Left lung (tissue), 10 donors: ENCODE results near the gene ANO2. TPM values are rescaled to one million over a fixed set of nuclear protein-coding genes. Genes with fewer than 3 reads are reported as not detected.

Source experiments
- ATAC-seq: fragments of 200-7000 bp; cut with Tn5 transposase; one replicate; pipeline ENCODE4 v1.9.1; 2020; ENCODE audit warnings: moderate library complexity
- DNase-seq, 4 donors: peaks; one replicate each; pipeline ENCODE4 v3.0.0-alpha.2; 2013 to 2020
- H3K27ac ChIP-seq, 2 donors: fragments of 200-600 bp; sonication (generic) in 1 of 2; one replicate each; pipeline versions ENCODE4 v1.5.0 to v1.8.0; 2020 to 2021
- H3K27me3 ChIP-seq, 2 donors: fragments of 200-600 bp; sonication (generic) in 1 of 2; one replicate each; pipeline versions ENCODE4 v1.5.0 to v1.8.0; 2020 to 2021
- H3K36me3 ChIP-seq, 2 donors: fragments of 200-600 bp; sonication (generic) in 1 of 2; one replicate each; pipeline versions ENCODE4 v1.5.0 to v1.8.0; 2020 to 2021
- H3K4me1 ChIP-seq, 2 donors: fragments of 200-600 bp; one replicate each; pipeline ENCODE4 v1.8.0; 2021
- H3K4me3 ChIP-seq, 2 donors: fragments of 200-600 bp; sonication (generic) in 1 of 2; one replicate each; pipeline versions ENCODE4 v1.5.0 to v1.8.0; 2020 to 2021; ENCODE audit warnings: mild to moderate bottlenecking in 1 of 2
- H3K9me3 ChIP-seq, 2 donors: fragments of 200-600 bp; sonication (generic) in 1 of 2; one replicate each; pipeline versions ENCODE4 v1.5.0 to v1.8.0; 2020 to 2021
- intact Hi-C, 2 donors: fragments of 100-400 bp; cut with DNase I; formaldehyde crosslinking; loops; one replicate each; pipeline versions ENCODE4 v1.11.2 to v1.14.2; 2022
- polyA plus RNA-seq, 6 donors: library from polyadenylated mRNA; unstranded; fragments of 120-200 nt; gene quantifications; one replicate each; pipeline ENCODE4 v1.2.1, GENCODE V29; 2013; ENCODE audit not compliant: insufficient read length in 6 of 6
- total RNA-seq, 2 donors: library from RNA; stranded (reverse); fragmentation: NEBNext Ultra II Directional; extraction: Animal tissue kit (Norgen Biotek cat#: 25700); gene quantifications; one replicate each; pipeline ENCODE4 v1.2.1, GENCODE V29; 2021
- TF ChIP-seq, protein P1 (sequence below), 2 donors: fragments of 200-600 bp; sonication (generic) in 1 of 2; IDR thresholded peaks; one replicate each; pipeline versions ENCODE4 v1.5.0 to v1.8.0; 2021; ENCODE audit warnings: antibody characterized with exemption in 2 of 2
- donor health status: DM: no; HTN: yes; CAD: no.
- donor health status: DM: no; HTN: no; CAD: no.

ANO2 gene
- total and polyA plus RNA-seq, 8 donors = 3.4 to 10.5 (median 6.1) TPM

DNA sequence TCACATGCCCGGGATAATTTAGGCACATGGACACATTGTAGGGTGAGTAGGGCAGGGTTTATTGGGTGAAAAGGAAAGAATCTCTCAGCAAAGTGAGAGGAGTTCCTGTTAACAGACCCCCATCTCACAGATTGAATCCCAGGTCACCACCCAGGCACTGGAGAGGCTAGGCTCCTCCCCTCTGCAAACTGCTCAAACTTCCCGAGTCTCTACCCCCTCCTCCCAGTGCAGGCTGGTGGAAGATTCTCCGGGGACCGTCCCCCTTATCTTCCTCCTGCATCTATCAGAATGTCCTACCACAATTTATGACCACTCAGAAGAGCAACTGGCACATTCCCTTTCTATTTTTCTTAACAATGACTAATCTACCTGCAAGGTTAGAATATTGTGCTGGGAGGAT lies 387.2 kb downstream of the ANO2 start:
- intact Hi-C loops = no loop called here
- ATAC-seq (no peak), DNase-seq (no peak)
- no peaks in the 10 kb centered on the region for H3K36me3 ChIP-seq
- no peak overlapping the region for H3K4me3 ChIP-seq
- TF ChIP-seq, protein P1, sequence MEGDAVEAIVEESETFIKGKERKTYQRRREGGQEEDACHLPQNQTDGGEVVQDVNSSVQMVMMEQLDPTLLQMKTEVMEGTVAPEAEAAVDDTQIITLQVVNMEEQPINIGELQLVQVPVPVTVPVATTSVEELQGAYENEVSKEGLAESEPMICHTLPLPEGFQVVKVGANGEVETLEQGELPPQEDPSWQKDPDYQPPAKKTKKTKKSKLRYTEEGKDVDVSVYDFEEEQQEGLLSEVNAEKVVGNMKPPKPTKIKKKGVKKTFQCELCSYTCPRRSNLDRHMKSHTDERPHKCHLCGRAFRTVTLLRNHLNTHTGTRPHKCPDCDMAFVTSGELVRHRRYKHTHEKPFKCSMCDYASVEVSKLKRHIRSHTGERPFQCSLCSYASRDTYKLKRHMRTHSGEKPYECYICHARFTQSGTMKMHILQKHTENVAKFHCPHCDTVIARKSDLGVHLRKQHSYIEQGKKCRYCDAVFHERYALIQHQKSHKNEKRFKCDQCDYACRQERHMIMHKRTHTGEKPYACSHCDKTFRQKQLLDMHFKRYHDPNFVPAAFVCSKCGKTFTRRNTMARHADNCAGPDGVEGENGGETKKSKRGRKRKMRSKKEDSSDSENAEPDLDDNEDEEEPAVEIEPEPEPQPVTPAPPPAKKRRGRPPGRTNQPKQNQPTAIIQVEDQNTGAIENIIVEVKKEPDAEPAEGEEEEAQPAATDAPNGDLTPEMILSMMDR (IDR thresholded peaks at IDR 0.05) = no peak
- H3K9me3 ChIP-seq = no peaks in the 10 kb centered on the region
- H3K27me3 ChIP-seq = no peaks in the 10 kb centered on the region
- H3K4me1 ChIP-seq = no peaks in the 10 kb centered on the region
- no peak overlapping the region for H3K27ac ChIP-seq

DNA sequence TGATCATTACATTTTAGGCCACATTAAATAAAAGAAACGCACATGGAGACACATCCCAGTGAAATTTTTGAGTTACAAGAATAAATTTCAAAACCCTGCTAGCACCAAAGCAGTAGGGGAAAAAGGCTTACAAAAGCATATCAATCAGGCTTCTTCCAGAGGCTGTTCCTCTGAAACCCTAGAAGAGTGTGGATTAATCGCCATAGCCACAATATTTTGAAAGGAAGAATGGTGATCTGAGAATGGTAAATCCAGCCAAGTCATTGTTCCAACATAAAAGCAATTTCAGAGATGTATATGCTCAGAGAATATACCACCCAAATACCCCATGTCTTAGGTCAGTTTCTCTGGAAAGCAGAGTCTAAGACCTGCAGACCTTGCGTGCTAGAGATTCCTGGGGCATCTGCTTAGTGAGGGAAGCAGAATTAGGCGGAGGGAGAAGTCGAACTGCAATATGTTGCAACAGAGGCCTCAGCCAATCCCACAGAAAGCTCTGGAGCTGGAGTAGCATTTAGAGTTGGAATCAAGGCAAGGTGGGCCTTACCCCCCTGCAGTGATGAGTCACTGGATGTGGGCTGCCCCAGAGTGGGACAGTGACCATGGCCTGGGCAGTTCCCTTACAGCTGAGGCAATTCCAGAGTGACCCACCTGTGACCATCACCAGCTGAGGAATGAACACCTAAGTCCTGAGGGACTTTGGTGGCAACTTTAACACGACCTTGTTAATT lies 387.9 kb downstream of the ANO2 start:
- no peak overlapping the region for H3K27ac ChIP-seq
- H3K27me3 ChIP-seq = no peaks in the 10 kb centered on the region
- ATAC-seq (no peak), DNase-seq (no peak)
- intact Hi-C loops = no loop called here
- TF ChIP-seq, protein P1 (IDR thresholded peaks at IDR 0.05) = no peak
- no peak overlapping the region for H3K4me3 ChIP-seq
- no peaks in the 10 kb centered on the region for H3K9me3 ChIP-seq
- H3K4me1 ChIP-seq = no peaks in the 10 kb centered on the region
- H3K36me3 ChIP-seq = no peaks in the 10 kb centered on the region

DNA sequence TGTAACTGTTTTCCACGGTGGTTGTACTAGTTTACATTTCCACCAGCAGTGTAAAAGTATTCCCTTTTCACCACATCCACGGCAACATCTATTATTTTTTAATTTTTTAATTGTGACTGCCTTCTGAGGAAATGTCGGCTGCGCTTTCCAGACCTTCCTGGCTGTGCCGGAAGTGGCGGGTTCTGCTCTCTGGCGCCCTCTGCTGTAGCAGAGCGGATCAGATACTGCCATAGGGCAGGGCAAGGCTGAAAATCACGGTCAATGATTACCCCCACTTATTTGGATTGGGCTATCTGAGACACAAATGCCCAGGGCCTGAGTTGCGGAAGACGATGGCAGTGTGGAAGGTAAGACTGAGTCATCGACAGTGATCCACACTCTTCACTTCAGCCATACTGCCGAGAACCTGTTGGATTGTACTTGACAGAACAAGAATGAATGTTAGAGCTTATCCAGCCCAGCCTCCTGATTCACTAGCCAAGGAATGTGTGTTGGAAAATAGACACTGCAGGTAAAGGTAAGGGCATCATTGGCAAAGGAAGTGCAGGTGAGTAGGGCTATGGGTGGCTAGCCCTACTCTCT lies 388.9 kb downstream of the ANO2 start:
- peak in 1 of 4 donors; percentile 35 for DNase-seq
- H3K4me3 ChIP-seq = no peak overlapping the region

DNA sequence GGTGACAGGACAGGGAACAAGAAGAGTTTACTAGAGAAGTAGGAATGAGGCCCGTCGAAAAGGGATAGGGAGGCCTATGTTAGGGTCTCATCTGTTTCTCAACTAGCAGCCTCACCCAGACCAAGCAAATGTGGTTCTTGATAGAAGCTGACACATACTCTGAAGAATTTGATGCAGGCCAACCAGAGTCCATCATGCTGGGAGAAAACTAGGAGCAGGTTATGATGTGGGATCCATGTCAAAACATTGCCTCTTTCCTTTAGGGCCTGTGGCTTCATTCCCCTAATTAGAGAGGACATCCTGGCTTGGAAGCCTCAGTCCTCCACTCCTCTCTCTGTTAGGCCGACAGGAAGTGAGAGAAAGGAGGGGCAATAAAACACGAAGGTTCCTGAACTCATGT lies 390.3 kb downstream of the ANO2 start:
- TF ChIP-seq, protein P1 (IDR thresholded peaks at IDR 0.05) = no peak
- Histone ChIP-seq H3K4me3 (no peak overlapping the region), H3K9me3 (no peaks in the 10 kb centered on the region), H3K4me1 (no peaks in the 10 kb centered on the region), H3K36me3 (no peaks in the 10 kb centered on the region), H3K27me3 (no peaks in the 10 kb centered on the region), H3K27ac (no peak overlapping the region)
- ATAC-seq (no peak), DNase-seq (no peak)
- intact Hi-C loops = no loop called here

More for the DNA sequence above, 388.9 kb downstream of the ANO2 start:
- Histone ChIP-seq H3K27ac (no peak overlapping the region), H3K27me3 (no peaks in the 10 kb centered on the region), H3K36me3 (no peaks in the 10 kb centered on the region), H3K9me3 (no peaks in the 10 kb centered on the region), H3K4me1 (no peaks in the 10 kb centered on the region)
- TF ChIP-seq, protein P1 (IDR thresholded peaks at IDR 0.05) = peak in 1 of 2 donors; percentile 15
- ATAC-seq = no peak
- intact Hi-C loops = no loop called here

DNA sequence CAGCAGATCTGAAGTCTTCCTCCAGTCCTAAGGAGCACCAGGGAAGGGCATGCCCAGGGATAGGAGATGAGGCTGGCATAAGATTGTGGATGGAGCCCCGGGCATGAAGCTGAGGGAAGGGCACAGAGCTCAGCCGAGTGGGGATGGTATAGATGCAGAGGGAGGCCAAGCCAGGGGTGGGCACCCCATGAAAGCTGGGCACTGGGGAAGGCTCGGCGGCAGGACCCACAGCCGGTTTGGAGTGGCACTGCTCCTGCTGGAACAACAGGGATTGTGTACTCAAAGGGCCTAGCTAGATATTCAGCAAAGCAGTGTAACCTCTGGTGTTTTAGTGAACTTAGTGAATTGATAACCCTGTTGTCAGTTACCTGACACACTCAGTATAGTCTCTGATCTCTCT lies 396.0 kb downstream of the ANO2 start:
- TF ChIP-seq, protein P1 (IDR thresholded peaks at IDR 0.05) = no peak
- H3K4me3 ChIP-seq = no peak overlapping the region
- DNase-seq (peak in 1 of 4 donors; percentile 50), ATAC-seq (no peak)
- H3K9me3 ChIP-seq = peaks cover 0 to 7% of the 10 kb centered on the region in 2 donors
- no peaks in the 10 kb centered on the region for H3K36me3 ChIP-seq
- intact Hi-C loops = no loop called here
- H3K27ac ChIP-seq = no peak overlapping the region
- no peaks in the 10 kb centered on the region for H3K4me1 ChIP-seq
- peaks cover 0 to 4% of the 10 kb centered on the region in 2 donors for H3K27me3 ChIP-seq
